Prostate gland (tissue), 2 donors: ENCODE measurements around the gene GALNT2. TPM values are rescaled to one million over a fixed set of nuclear protein-coding genes. Genes with fewer than 3 reads are reported as not detected.

Experiments used
- DNase-seq: peaks from one replicate; pipeline ENCODE4 v3.0.0-alpha.2; 2019; ENCODE audit warnings: low spot score
- H3K27ac ChIP-seq, 2 donors: fragments of 200-600 bp; sonication (generic); 2 replicates each; pipeline ENCODE4 v1.5.1; 2017 to 2019
- H3K27me3 ChIP-seq: fragments of 200-600 bp; sonication (generic); replicated peaks from 2 replicates; pipeline ENCODE4 v1.5.1; 2019; ENCODE audit not compliant: insufficient read depth
- H3K36me3 ChIP-seq, 2 donors: fragments of 200-600 bp; sonication (generic); 1 replicate in 1 of 2; 2 replicates in 1 of 2; pipeline versions ENCODE4 v1.5.1 to v1.8.1; 2017 to 2019
- H3K4me1 ChIP-seq: fragments of 200-600 bp; sonication (generic); replicated peaks from 2 replicates; pipeline ENCODE4 v1.5.1; 2019
- H3K4me3 ChIP-seq, 2 donors: fragments of 200-600 bp; sonication (generic); 2 replicates each; pipeline ENCODE4 v1.5.1; 2017 to 2019
- H3K9me3 ChIP-seq: fragments of 200-600 bp; sonication (generic); 2 replicates; pipeline ENCODE4 v1.5.1; 2017
- CTCF ChIP-seq, 4 experiments: fragments of 200-600 bp in 2 of 4; fragments of 450-650 bp in 2 of 4; sonication (generic) in 2 of 4; IDR thresholded peaks; 1 replicate in 3 of 4; 2 replicates in 1 of 4; pipeline ENCODE4 v1.5.1; 2016 to 2019; ENCODE audit warnings: antibody characterized with exemption in 4 of 4, mild to moderate bottlenecking in 2 of 4, moderate library complexity in 2 of 4
- POLR2A ChIP-seq: fragments of 450-650 bp; IDR thresholded peaks from one replicate; pipeline ENCODE4 v1.6.1; 2016; ENCODE audit warnings: antibody characterized with exemption, mild to moderate bottlenecking
- POLR2AphosphoS5 ChIP-seq: sonication (generic); formaldehyde crosslinking; IDR thresholded peaks from one replicate; pipeline ENCODE4 v1.6.1; 2017; ENCODE audit warnings: antibody characterized with exemption
- WGBS: methylation state at CpG from one replicate; pipeline ENCODE4 v1.1.5; 2018; 5-methylcytosine and 5-hydroxymethylcytosine counted together
- intact Hi-C: fragments of 100-400 bp; cut with DNase I; formaldehyde crosslinking; loops from one replicate; pipeline ENCODE4 v1.14.2; 2022
- total RNA-seq, 2 donors: library from RNA; depleted of rRNA; stranded (reverse); fragments of >200 nt; gene quantifications; one replicate each; pipeline ENCODE4 v1.1.0, GENCODE V29; 2016

The GALNT2 gene
- total RNA-seq, 2 donors from 2014 or later: 34.1 to 125 TPM

GRCh38 chr1:230175839-230176238 is 108.8 kb downstream of the GALNT2 start:
- intact Hi-C loops: no loop called here
- Histone ChIP-seq H3K27me3 (no peaks in the 10 kb centered on the region), H3K4me1 (no peaks in the 10 kb centered on the region), H3K4me3 (no peak overlapping the region), H3K9me3 (no peaks in the 10 kb centered on the region), H3K36me3 (no peaks in the 10 kb centered on the region), H3K27ac (no peak overlapping the region)
- no peak for DNase-seq
- 75% methylated on average over 5 of the region's 5 CpGs for WGBS
- TF ChIP-seq CTCF (IDR thresholded peaks at IDR 0.05) (no peak), POLR2A (no peak), POLR2AphosphoS5 (no peak)

DNA sequence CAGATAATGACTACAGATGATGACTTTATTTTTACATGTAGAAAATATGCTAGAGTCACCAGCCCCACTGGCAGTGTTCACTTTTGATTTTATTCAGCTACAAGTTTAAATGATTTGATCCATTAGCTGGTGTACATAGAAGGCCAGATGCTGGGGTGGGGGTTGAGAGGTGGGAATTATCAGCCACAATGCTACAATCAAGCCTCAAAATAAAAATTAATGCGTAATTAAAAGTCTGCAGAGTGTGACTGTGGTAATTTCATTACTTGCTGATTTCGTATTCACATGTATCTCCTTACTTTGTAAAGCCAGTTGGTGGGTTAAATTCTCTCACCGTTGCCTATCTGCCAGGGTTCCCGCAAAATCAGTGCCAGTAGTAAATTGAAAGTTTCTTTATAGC is 109.3 kb downstream of the GALNT2 start:
- DNase-seq: no peak
- no peaks in the 10 kb centered on the region for H3K9me3 ChIP-seq
- H3K4me1 ChIP-seq: no peaks in the 10 kb centered on the region
- no peak overlapping the region for H3K27ac ChIP-seq
- TF ChIP-seq POLR2AphosphoS5 (no peak), CTCF (IDR thresholded peaks at IDR 0.05) (no peak), POLR2A (no peak)
- H3K36me3 ChIP-seq: no peaks in the 10 kb centered on the region
- H3K4me3 ChIP-seq: no peak overlapping the region
- H3K27me3 ChIP-seq: no peaks in the 10 kb centered on the region
- 63% methylated on average over 4 of the region's 4 CpGs for WGBS
- intact Hi-C loops: no loop called here

- Histone ChIP-seq H3K27me3 (no peaks in the 10 kb centered on the region), H3K27ac (no peak overlapping the region), H3K36me3 (no peaks in the 10 kb centered on the region), H3K4me3 (no peak overlapping the region), H3K4me1 (no peaks in the 10 kb centered on the region), H3K9me3 (no peaks in the 10 kb centered on the region)
- no peak for DNase-seq
- 48% methylated on average over 17 of the region's 17 CpGs for WGBS
- TF ChIP-seq POLR2AphosphoS5 (no peak), POLR2A (no peak), CTCF (IDR thresholded peaks at IDR 0.05) (no peak)
- intact Hi-C loops: no loop called here
These were observed 109.9 kb downstream of the GALNT2 start for GRCh38 chr1:230176871-230177411.

GRCh38 chr1:230179249-230179648 is 112.2 kb downstream of the GALNT2 start:
- no peak overlapping the region for H3K4me3 ChIP-seq
- H3K27ac ChIP-seq: no peak overlapping the region
- intact Hi-C loops: no loop called here
- 83% methylated on average over 2 of the region's 2 CpGs for WGBS
- no peaks in the 10 kb centered on the region for H3K4me1 ChIP-seq
- no peak for DNase-seq
- no peaks in the 10 kb centered on the region for H3K27me3 ChIP-seq
- H3K9me3 ChIP-seq: no peaks in the 10 kb centered on the region
- no peaks in the 10 kb centered on the region for H3K36me3 ChIP-seq
- no peak for TF ChIP-seq POLR2A
- no peak for TF ChIP-seq POLR2AphosphoS5

DNA sequence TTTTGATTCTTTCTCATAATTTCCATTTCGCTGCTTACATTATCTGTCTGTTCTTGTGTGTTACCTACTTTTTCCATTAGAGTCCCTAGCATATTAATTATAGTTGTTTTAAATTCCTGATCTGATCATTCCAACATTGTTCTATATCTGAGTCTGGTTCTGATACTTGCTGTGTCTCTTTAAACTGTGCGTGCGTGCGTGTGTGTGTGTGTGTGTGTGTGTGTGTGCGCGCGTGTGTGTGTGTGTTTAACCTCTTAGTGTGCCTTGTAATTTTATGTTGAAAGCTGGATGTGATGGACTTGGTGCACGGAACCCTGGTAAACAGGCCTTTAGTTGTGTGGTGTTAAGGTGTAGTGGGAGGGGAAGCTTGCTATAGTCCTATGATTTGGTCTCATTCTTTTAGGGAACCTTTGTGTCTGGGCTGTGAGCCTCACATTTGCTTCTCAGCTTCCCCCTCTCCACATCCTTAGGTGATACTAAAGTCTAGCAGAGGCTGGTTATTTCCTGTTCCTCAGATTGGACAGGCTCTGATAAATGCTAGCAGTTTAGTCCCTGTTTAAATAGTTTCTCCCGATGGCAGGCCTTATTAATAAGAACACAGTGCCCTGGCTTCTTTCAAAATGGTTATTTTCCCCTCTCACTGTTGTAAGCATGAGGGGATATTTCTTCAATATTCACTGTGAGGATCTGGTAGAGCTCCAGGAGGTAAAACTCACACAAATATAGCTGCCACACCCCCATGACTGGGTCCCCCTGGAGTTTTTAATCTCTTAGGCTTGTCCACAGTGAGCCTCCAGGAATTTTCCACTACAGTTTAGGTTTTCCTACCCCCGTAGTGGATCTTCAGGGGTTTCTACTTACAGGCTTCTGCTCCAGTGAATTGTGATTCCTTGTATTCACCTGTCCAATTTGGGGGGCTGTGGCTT is 118.3 kb downstream of the GALNT2 start:
- peak overlapping the region; percentile 81 to 85 for H3K27ac ChIP-seq

More for the DNA sequence above, 118.3 kb downstream of the GALNT2 start:
- intact Hi-C loops: no loop called here
- Histone ChIP-seq H3K4me3 (peak overlapping the region in 1 of 2 donors; percentile 12), H3K9me3 (no peaks in the 10 kb centered on the region), H3K27me3 (no peaks in the 10 kb centered on the region), H3K4me1 (no peaks in the 10 kb centered on the region), H3K36me3 (no peaks in the 10 kb centered on the region)
- no peak for DNase-seq
- 55% methylated on average over 10 of the region's 10 CpGs for WGBS
- no peak for TF ChIP-seq POLR2AphosphoS5
- no peak for TF ChIP-seq POLR2A
- no peak for TF ChIP-seq CTCF (IDR thresholded peaks at IDR 0.05)
